ENCODE results near the gene CCDC197.
A peak's percentile ranks its signal among the peaks of the same experiment; 100 is the strongest.

CCDC197 gene

GRCh38 chr14:93997082-93997481 lies at the start of gene CCDC197:
TSS of gene CCDC197 (plus strand) at chr14:93997301. CDS start at chr14:93998132, 831 bp downstream.
- no peak for TF ChIP-seq ZNF274 (IDR thresholded peaks at IDR 0.05; ENCODE audit: low read depth, low read length)
- H3K4me3 ChIP-seq (ENCODE audit: low read length) = no peak within 1 kb of the TSS

GRCh38 chr14:93949511-93950075 lies 47.5 kb upstream of the CCDC197 start:
- no peak overlapping the region for H3K4me3 ChIP-seq (ENCODE audit: low read length)
- TF ChIP-seq ZNF274 (IDR thresholded peaks at IDR 0.05; ENCODE audit: low read depth, low read length) = no peak

GRCh38 chr14:93950948-93951634 lies 46.0 kb upstream of the CCDC197 start:
- no peak for TF ChIP-seq ZNF274 (IDR thresholded peaks at IDR 0.05; ENCODE audit: low read depth, low read length)
- no peak overlapping the region for H3K4me3 ChIP-seq (ENCODE audit: low read length)

GRCh38 chr14:93951635-93952540 lies 45.2 kb upstream of the CCDC197 start:
- H3K4me3 ChIP-seq (ENCODE audit: low read length) = no peak overlapping the region
- no peak for TF ChIP-seq ZNF274 (IDR thresholded peaks at IDR 0.05; ENCODE audit: low read depth, low read length)

- H3K4me3 ChIP-seq (ENCODE audit: low read length) = no peak overlapping the region
- TF ChIP-seq ZNF274 (IDR thresholded peaks at IDR 0.05; ENCODE audit: low read depth, low read length) = no peak
Observed at GRCh38 chr14:93952829-93953228, 44.3 kb upstream of the CCDC197 start.

- no peak for TF ChIP-seq ZNF274 (IDR thresholded peaks at IDR 0.05; ENCODE audit: low read depth, low read length)
- H3K4me3 ChIP-seq (ENCODE audit: low read length) = no peak overlapping the region; the same call in 1 of the 2 replicates
Observed at GRCh38 chr14:93953263-93953662, 43.8 kb upstream of the CCDC197 start.

- H3K4me3 ChIP-seq (ENCODE audit: low read length) = peak overlapping the region; percentile 19; the same call in 1 of the 2 replicates
Observed at GRCh38 chr14:93953739-93954515, 43.2 kb upstream of the CCDC197 start.

GRCh38 chr14:93954516-93954830 lies 42.6 kb upstream of the CCDC197 start:
- no peak for TF ChIP-seq ZNF274 (IDR thresholded peaks at IDR 0.05; ENCODE audit: low read depth, low read length)
- H3K4me3 ChIP-seq (ENCODE audit: low read length) = peak overlapping the region; percentile 19; the same call in 1 of the 2 replicates

More at GRCh38 chr14:93953739-93954515, 43.2 kb upstream of the CCDC197 start:
- no peak for TF ChIP-seq ZNF274 (IDR thresholded peaks at IDR 0.05; ENCODE audit: low read depth, low read length)

GRCh38 chr14:93954900-93955849 lies 41.9 kb upstream of the CCDC197 start:
- TF ChIP-seq ZNF274 (IDR thresholded peaks at IDR 0.05; ENCODE audit: low read depth, low read length) = no peak
- H3K4me3 ChIP-seq (ENCODE audit: low read length) = peak overlapping the region; percentile 45; the same call in 1 of the 2 replicates

GRCh38 chr14:93955850-93956481 lies 41.1 kb upstream of the CCDC197 start:
- peak overlapping the region; percentile 45; the same call in 1 of the 2 replicates for H3K4me3 ChIP-seq (ENCODE audit: low read length)
- TF ChIP-seq ZNF274 (IDR thresholded peaks at IDR 0.05; ENCODE audit: low read depth, low read length) = no peak

- no peak for TF ChIP-seq ZNF274 (IDR thresholded peaks at IDR 0.05; ENCODE audit: low read depth, low read length)
- H3K4me3 ChIP-seq (ENCODE audit: low read length) = peak overlapping the region; percentile 45; the same call in 1 of the 2 replicates
Observed at GRCh38 chr14:93956514-93957332, 40.4 kb upstream of the CCDC197 start.

Data from GM08714 (cell line).